SU-DHL-6 (cell line): ENCODE data around the gene STIL.

Source experiments
- H2AFZ ChIP-seq: fragments of 200-600 bp; sonication (generic); 2 replicates; pipeline ENCODE4 v1.6.1; 2014; ENCODE audit warnings: low read depth, mild to moderate bottlenecking, moderate library complexity, mixed read lengths, antibody characterized with exemption, low read length; ENCODE audit not compliant: severe bottlenecking
- H3F3A ChIP-seq: fragments of 200-600 bp; shearing (Covaris generic); 2 replicates; pipeline ENCODE4 v1.6.0; 2016; ENCODE audit warnings: antibody characterized with exemption, mild to moderate bottlenecking; ENCODE audit not compliant: insufficient read depth
- H3K27ac ChIP-seq: fragments of 200-600 bp; sonication (generic); 2 replicates; pipeline ENCODE4 v1.5.1; 2016; ENCODE audit warnings: low read depth, mild to moderate bottlenecking, low read length, moderate library complexity, mixed read lengths
- H3K27me3 ChIP-seq: fragments of 200-600 bp; sonication (generic), shearing (Covaris generic); 2 replicates; pipeline ENCODE4 v1.6.0; 2014; ENCODE audit warnings: mild to moderate bottlenecking, low read length
- H3K36me3 ChIP-seq: fragments of 200-600 bp; sonication (generic); 2 replicates; pipeline ENCODE4 v1.6.1; 2014; ENCODE audit warnings: mild to moderate bottlenecking, low read length, mixed read lengths
- H3K4me2 ChIP-seq: fragments of 300-600, 200-600 bp; shearing (Covaris generic), sonication (generic); 2 replicates; pipeline ENCODE4 v1.6.0; 2014; ENCODE audit warnings: low read length, low read depth, mild to moderate bottlenecking; ENCODE audit not compliant: poor library complexity, severe bottlenecking
- H3K4me3 ChIP-seq: fragments of 200-600 bp; sonication (generic); 2 replicates; pipeline ENCODE4 v1.5.1; 2014; ENCODE audit warnings: antibody characterized with exemption, low read length, mild to moderate bottlenecking, mixed read lengths; ENCODE audit not compliant: insufficient read depth, poor library complexity, severe bottlenecking
- H3K79me2 ChIP-seq: fragments of 200-600 bp; sonication (generic); 2 replicates; pipeline ENCODE4 v1.6.1; 2014; ENCODE audit warnings: mild to moderate bottlenecking, low read length, moderate library complexity; ENCODE audit not compliant: insufficient read depth
- H3K9ac ChIP-seq: fragments of 200-600 bp; sonication (generic); 2 replicates; pipeline ENCODE4 v1.7.0; 2014; ENCODE audit warnings: mild to moderate bottlenecking, low read length
- H3K9me2 ChIP-seq: fragments of 200-600 bp; sonication (generic); replicated peaks from 2 replicates; pipeline ENCODE4 v1.6.1; 2014; ENCODE audit warnings: low read length; ENCODE audit not compliant: insufficient read depth
- H3K9me3 ChIP-seq: fragments of 200-600 bp; sonication (generic); 2 replicates; pipeline ENCODE4 v1.6.1; 2014; ENCODE audit warnings: low read length, mixed read lengths; ENCODE audit not compliant: insufficient read depth
- H4K20me1 ChIP-seq: fragments of 200-600 bp; sonication (generic); 2 replicates; pipeline ENCODE4 v1.6.1; 2014; ENCODE audit warnings: low read depth, mild to moderate bottlenecking, antibody characterized with exemption, low read length, moderate library complexity, mixed read lengths
- EZH2phosphoT487 ChIP-seq: fragments of 200-600 bp; sonication (generic), shearing (Covaris generic); conservative IDR thresholded peaks from 2 replicates; pipeline ENCODE4 v1.6.1; 2018; ENCODE audit warnings: mild to moderate bottlenecking, antibody characterized with exemption, low read length, moderate library complexity, mixed read lengths
- TF ChIP-seq, protein P1 (sequence below): fragments of 200-600 bp; sonication (generic); IDR thresholded peaks from one replicate; pipeline ENCODE4 v1.5.1; 2017; ENCODE audit warnings: antibody characterized with exemption, mild to moderate bottlenecking, low read length, moderate library complexity; ENCODE audit not compliant: insufficient read depth, poor library complexity, severe bottlenecking

The STIL gene

DNA sequence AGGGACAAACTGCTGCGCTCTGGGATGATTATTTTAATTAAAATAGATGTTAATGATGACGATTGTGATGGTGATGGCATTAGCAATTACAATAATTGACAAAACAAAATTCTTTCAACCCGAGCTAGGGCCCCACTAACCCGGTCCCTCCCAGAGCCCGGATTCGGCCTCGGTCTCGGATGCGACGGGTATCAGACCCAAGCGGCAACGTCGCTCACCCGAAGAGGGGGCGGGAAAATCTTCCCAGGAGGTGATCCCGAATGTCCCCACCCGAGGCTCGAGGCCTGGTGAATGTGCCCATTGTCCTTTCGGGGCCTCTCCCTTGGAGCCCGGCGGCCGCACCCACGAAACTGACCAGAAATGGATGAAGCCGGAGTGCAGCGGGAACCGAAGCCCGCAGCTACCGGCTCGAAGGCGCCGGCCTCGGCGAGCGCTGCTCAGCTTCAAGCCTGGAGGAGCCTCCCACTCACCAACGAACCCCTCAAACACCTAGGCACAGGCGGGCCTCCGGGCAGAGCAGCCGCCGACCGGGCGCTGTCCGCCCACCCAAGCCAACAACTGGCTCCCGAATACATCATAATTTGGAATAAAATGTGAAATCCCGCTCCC lies 83.2 kb downstream of the STIL start:
- Histone ChIP-seq H2AFZ (no peak overlapping the region), H3K4me2 (no peak overlapping the region)

DNA sequence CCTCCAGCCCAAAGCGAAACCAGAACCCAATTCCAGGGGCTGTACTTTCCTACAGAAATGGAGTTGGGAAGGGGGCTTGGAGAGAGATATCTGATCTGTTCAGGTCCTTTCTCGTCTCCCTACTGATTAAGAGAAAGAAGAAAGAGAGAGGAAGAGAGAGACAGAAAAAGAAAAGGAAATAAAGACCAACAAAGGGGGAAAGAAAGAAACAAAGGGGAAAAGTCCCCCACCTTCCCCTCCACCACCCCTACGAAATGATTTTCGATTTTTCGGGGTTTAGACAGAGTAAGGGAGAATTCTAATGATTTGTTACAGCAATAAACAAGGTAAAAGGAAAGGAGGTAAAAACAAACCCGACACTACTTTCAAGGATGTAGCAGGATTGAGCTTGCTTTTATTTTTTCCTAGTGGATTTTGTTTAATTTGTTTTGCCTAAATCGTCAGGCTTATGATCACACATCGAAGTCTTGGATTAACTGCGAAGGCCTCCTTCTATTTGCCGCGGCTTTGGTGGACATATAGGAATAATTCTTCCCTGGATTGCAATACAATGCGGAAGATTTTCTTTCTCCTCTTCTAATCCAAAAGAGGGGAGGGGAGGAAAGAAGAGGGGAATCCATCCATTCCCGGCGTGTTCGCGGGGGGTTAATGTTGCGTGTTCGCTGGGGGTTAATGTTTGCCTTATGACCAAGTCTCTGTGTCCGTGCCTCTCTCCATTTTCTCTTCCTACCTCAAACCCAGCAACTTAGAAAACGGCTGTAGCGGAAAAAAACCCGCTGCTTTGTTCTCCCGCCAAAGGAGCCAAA lies 83.9 kb downstream of the STIL start:
- no peaks in the 10 kb centered on the region for H3K9me2 ChIP-seq
- no peak overlapping the region for H3K4me3 ChIP-seq
- H3K9me3 ChIP-seq = no peaks in the 10 kb centered on the region
- no peaks in the 10 kb centered on the region for H3F3A ChIP-seq
- H3K79me2 ChIP-seq = no peaks in the 10 kb centered on the region
- H3K4me2 ChIP-seq = no peak overlapping the region
- no peak overlapping the region for H3K27ac ChIP-seq
- no peaks in the 10 kb centered on the region for H3K36me3 ChIP-seq
- H3K9ac ChIP-seq = no peak overlapping the region
- H2AFZ ChIP-seq = no peak overlapping the region
- H4K20me1 ChIP-seq = no peaks in the 10 kb centered on the region
- TF ChIP-seq EZH2phosphoT487 = no peak
- H3K27me3 ChIP-seq = no peaks in the 10 kb centered on the region

More for the DNA sequence above, 83.2 kb downstream of the STIL start:
- H3F3A ChIP-seq = no peaks in the 10 kb centered on the region
- no peaks in the 10 kb centered on the region for H3K27me3 ChIP-seq
- H3K79me2 ChIP-seq = no peaks in the 10 kb centered on the region
- no peak overlapping the region for H3K27ac ChIP-seq
- H4K20me1 ChIP-seq = no peaks in the 10 kb centered on the region
- no peak overlapping the region for H3K9ac ChIP-seq
- TF ChIP-seq, protein P1, sequence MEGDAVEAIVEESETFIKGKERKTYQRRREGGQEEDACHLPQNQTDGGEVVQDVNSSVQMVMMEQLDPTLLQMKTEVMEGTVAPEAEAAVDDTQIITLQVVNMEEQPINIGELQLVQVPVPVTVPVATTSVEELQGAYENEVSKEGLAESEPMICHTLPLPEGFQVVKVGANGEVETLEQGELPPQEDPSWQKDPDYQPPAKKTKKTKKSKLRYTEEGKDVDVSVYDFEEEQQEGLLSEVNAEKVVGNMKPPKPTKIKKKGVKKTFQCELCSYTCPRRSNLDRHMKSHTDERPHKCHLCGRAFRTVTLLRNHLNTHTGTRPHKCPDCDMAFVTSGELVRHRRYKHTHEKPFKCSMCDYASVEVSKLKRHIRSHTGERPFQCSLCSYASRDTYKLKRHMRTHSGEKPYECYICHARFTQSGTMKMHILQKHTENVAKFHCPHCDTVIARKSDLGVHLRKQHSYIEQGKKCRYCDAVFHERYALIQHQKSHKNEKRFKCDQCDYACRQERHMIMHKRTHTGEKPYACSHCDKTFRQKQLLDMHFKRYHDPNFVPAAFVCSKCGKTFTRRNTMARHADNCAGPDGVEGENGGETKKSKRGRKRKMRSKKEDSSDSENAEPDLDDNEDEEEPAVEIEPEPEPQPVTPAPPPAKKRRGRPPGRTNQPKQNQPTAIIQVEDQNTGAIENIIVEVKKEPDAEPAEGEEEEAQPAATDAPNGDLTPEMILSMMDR = no peak
- no peak for TF ChIP-seq EZH2phosphoT487
- H3K36me3 ChIP-seq = no peaks in the 10 kb centered on the region
- H3K9me3 ChIP-seq = no peaks in the 10 kb centered on the region
- no peak overlapping the region for H3K4me3 ChIP-seq
- no peaks in the 10 kb centered on the region for H3K9me2 ChIP-seq

DNA sequence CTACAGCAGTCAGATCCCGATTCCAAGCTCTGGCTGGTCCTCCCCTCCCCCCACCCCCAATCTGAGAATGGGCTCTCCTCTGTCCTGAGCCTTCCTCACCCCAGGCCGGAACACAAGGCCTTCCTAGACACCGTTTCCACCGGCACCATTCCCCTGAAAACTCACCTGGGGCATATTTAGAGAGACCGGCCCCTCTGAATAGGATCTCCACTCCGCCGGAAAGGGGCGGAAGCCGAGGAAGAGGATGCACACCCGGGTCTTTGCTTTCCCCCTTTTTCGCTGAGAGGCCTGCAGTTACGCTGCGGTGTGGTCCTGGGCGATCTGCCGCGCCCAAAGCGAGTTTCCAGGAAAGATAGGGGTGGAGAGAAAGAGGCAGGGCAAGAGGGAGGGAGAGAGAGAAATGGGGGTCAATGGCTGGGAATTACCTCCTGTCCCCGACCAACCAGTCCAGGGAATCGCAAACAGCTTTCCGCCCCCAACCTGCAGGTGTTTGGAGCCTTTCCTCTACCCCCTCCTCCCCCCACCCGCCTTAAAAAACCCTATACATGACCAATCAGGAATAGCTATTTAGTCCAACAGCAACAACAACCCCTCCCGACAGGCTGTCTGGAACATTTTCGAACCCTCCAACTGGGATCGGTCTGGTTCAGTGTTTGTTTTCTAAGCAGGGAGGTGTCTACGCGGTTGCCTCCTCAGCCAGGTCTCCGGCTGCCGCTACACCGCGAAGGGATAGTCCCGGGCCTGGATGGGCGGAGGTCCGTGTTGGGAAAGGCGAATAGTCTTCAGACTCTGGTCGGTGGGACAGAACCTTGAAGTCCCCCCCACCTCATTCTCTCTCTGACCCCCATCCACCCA lies 84.7 kb downstream of the STIL start:
- no peak overlapping the region for H3K4me3 ChIP-seq
- H3F3A ChIP-seq = no peaks in the 10 kb centered on the region
- H3K36me3 ChIP-seq = no peaks in the 10 kb centered on the region
- no peaks in the 10 kb centered on the region for H3K9me2 ChIP-seq
- no peaks in the 10 kb centered on the region for H3K79me2 ChIP-seq
- H3K4me2 ChIP-seq = no peak overlapping the region
- TF ChIP-seq EZH2phosphoT487 = no peak
- TF ChIP-seq, protein P1 = no peak
- H4K20me1 ChIP-seq = no peaks in the 10 kb centered on the region
- H2AFZ ChIP-seq = no peak overlapping the region
- no peaks in the 10 kb centered on the region for H3K9me3 ChIP-seq
- no peak overlapping the region for H3K27ac ChIP-seq
- no peak overlapping the region for H3K9ac ChIP-seq
- no peaks in the 10 kb centered on the region for H3K27me3 ChIP-seq
